IPS-18a (cell line): ENCODE measurements around the gene ZBTB42.

ENCODE experiments used
- H3K27ac ChIP-seq: one replicate; pipeline ENCODE4 v1.5.1; 2013; ENCODE audit warnings: low read length
- H3K27me3 ChIP-seq: one replicate; pipeline ENCODE4 v1.6.1; 2013; ENCODE audit warnings: mild to moderate bottlenecking, low read length; ENCODE audit not compliant: control insufficient read depth, insufficient read depth
- H3K36me3 ChIP-seq: one replicate; pipeline ENCODE4 v1.6.1; 2013; ENCODE audit warnings: low read depth, low read length; ENCODE audit not compliant: control insufficient read depth
- H3K4me1 ChIP-seq: one replicate; pipeline ENCODE4 v1.6.1; 2013; ENCODE audit warnings: low read depth, low read length; ENCODE audit not compliant: control insufficient read depth
- H3K4me3 ChIP-seq: one replicate; pipeline ENCODE4 v1.5.1; 2013; ENCODE audit warnings: low read length
- H3K9ac ChIP-seq: one replicate; pipeline ENCODE4 v1.6.1; 2013; ENCODE audit warnings: mild to moderate bottlenecking, low read length, moderate library complexity
- H3K9me3 ChIP-seq: one replicate; pipeline ENCODE4 v1.6.1; 2013; ENCODE audit warnings: low read depth, low read length; ENCODE audit not compliant: control insufficient read depth

The ZBTB42 gene

GRCh38 chr14:104794631-104794992 lies 6.3 kb upstream of the ZBTB42 start:
- Histone ChIP-seq H3K9me3 (no peaks in the 10 kb centered on the region), H3K9ac (peak overlapping the region; percentile 49), H3K4me1 (peaks cover 19% of the 10 kb centered on the region), H3K27ac (no peak overlapping the region), H3K27me3 (peaks cover 45% of the 10 kb centered on the region), H3K36me3 (peaks cover 10% of the 10 kb centered on the region), H3K4me3 (peak overlapping the region; percentile 72)

DNA sequence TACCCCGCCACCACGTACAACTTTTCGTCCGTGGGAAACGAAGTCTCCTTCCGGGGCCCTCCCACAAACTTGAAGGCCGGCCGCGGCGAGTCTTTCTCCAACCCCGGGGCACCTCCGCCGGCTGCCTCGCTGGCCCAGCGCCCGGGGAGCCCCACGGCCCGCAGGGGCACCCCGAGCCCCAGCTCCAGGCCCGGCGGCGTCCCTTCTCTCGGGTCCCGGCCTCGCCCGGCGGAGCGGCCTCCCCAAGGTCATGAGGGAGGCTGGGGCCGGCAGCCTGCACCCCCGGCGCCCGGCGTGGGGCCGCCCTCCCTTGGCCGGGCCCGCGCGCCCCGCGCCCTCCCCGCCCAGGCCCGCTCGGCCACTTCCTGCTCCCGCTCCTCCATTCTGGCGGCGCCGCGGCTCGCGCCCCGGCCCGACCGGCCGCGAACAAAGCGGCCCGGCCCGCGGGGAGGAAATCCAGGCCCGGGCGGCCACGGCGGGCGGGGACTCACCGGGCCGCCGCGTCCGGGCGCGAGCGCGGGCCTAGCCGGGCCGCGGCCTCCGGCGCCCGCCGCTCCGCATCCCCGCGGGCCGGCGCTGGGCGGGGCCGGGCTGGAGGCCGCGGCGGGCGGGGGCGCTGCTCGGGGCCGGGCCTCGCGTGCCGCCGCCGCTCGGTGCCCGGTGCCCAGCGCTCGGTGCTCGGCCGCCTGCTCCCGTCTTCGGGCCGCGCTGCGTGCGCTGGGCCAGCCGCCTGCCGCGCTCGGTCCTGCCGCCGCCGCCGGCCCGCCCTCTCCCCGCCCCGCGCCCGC lies 5.7 kb upstream of the ZBTB42 start, which contains the start of gene AKT1:
Gene AKT1, minus strand, starts transcription at position 756 of the 788 bp plus-strand sequence. CDS start 3,105 bp downstream, outside the sequence.
- H3K9ac ChIP-seq: peak within 1 kb of the TSS; percentile 49
- H3K9me3 ChIP-seq: no peaks in the 10 kb centered on the region
- H3K36me3 ChIP-seq: peaks cover 6% of the 10 kb centered on the region
- H3K4me1 ChIP-seq: peaks cover 19% of the 10 kb centered on the region
- H3K27me3 ChIP-seq: peaks cover 49% of the 10 kb centered on the region
- H3K27ac ChIP-seq: no peak within 1 kb of the TSS
- peak within 1 kb of the TSS; percentile 72 for H3K4me3 ChIP-seq

GRCh38 chr14:104795781-104796686 lies 4.9 kb upstream of the ZBTB42 start:
- H3K36me3 ChIP-seq: peaks cover 6% of the 10 kb centered on the region
- H3K4me3 ChIP-seq: peak overlapping the region; percentile 57
- H3K4me1 ChIP-seq: peaks cover 19% of the 10 kb centered on the region
- peaks cover 52% of the 10 kb centered on the region for H3K27me3 ChIP-seq
- H3K27ac ChIP-seq: no peak overlapping the region
- H3K9me3 ChIP-seq: no peaks in the 10 kb centered on the region
- H3K9ac ChIP-seq: no peak overlapping the region

- Histone ChIP-seq H3K27me3 (peaks cover 58% of the 10 kb centered on the region), H3K36me3 (peaks cover 1% of the 10 kb centered on the region), H3K4me1 (peaks cover 19% of the 10 kb centered on the region), H3K9ac (no peak overlapping the region), H3K27ac (no peak overlapping the region), H3K9me3 (no peaks in the 10 kb centered on the region), H3K4me3 (peak overlapping the region; percentile 57)
Measured at GRCh38 chr14:104796687-104797081, 4.2 kb upstream of the ZBTB42 start.

DNA sequence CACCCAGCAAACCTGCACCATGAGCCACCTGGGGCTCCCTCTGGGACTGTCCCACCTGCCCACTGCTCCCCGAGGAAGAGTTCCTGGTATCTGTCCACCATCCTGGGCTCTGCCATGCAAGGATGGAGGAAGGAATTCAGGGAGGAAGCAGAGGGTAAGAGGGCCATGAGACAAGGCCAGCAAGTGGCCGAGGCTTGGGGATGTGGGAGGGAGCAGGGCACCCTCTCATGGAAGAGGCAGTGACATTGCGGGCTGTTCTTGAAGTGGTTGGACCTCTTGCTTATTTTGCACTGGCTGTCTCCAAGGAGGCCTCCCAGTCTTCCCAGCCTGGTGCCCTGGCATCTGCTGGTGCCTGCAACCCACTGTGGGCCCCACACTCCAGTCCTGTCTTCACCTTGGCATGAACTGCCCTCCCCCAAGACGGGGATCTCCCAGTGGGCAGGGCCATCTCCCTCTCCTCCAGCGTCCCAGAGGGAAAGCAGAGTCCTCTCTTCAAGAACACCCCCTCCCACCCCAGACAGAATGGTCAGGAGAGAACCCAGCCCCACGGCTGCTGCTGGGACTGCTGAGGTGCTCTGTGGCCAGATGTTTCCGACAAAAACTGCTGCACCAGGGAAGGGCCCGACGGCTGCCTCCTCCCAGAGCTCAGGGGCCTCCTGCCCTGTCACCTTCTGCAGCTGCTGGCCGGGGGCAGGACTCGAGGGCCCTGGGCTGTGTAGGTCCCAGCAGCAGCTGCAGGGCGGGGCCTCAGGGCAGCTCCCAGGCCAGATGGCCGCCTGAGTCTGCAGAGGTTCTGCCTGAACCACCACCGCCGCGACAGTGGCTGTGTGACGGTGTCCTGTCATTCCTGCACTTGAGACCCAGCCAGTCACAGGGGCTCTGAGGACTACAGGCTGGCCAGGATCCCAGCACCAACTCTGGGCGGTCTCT lies 3.5 kb upstream of the ZBTB42 start:
- H3K27me3 ChIP-seq: peaks cover 65% of the 10 kb centered on the region
- no peak overlapping the region for H3K9ac ChIP-seq

DNA sequence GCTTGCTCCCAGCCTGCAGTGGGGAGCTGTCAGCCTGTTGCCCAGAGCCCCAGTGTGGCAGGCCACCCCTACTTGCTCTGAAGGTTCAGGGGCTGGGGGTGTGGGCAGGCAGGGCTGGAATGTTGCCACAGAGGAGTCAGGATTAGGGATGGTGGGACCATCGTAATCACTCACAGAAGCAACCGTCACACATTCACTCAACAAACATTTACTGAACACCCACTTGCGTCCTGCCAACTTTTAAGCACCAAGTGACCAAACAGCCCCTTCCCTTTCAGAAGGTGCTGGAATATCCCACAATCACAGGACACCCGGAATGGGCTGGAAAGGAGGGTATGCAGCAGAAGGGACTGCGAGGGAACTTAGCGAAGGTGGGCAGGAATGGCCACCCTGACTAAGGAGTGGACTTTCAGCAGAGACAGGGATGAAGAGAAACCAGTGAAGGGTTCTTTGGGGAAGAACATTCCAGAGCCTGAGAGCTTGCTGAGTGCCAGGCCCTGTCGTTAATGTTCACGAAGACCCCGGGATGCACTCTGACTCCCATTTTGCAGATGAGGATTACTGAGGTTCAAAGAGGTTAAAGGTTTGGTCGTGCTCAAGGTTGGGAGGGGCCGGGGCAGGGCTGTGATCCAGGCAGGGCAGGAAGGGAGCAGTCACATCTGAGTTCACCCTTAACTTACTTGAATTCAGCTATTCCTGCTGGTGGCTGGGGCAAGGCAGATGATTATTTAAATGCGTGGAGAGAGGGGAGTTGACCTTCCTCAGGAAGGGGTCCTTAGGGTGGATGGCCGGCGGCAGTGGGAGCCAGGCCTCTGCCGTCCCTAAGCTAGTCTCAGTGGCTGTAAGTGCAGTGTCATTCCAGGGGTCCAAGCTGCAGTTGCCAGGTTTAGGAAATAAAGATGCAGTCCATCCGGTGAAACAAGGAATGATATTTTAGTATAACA lies 2.3 kb upstream of the ZBTB42 start:
- Histone ChIP-seq H3K36me3 (no peaks in the 10 kb centered on the region), H3K9me3 (no peaks in the 10 kb centered on the region), H3K4me1 (peaks cover 16% of the 10 kb centered on the region), H3K27me3 (peaks cover 70% of the 10 kb centered on the region), H3K27ac (no peak overlapping the region), H3K4me3 (no peak overlapping the region), H3K9ac (no peak overlapping the region)

More for the DNA sequence above, 3.5 kb upstream of the ZBTB42 start:
- Histone ChIP-seq H3K27ac (no peak overlapping the region), H3K9me3 (no peaks in the 10 kb centered on the region), H3K4me1 (peaks cover 19% of the 10 kb centered on the region), H3K4me3 (no peak overlapping the region), H3K36me3 (no peaks in the 10 kb centered on the region)

- Histone ChIP-seq H3K27me3 (peaks cover 67% of the 10 kb centered on the region), H3K4me3 (peak overlapping the region; percentile 71), H3K9ac (peak overlapping the region; percentile 44), H3K9me3 (no peaks in the 10 kb centered on the region), H3K27ac (no peak overlapping the region), H3K4me1 (peaks cover 9% of the 10 kb centered on the region), H3K36me3 (no peaks in the 10 kb centered on the region)
Measured at GRCh38 chr14:104799244-104800014, 1.5 kb upstream of the ZBTB42 start.

DNA sequence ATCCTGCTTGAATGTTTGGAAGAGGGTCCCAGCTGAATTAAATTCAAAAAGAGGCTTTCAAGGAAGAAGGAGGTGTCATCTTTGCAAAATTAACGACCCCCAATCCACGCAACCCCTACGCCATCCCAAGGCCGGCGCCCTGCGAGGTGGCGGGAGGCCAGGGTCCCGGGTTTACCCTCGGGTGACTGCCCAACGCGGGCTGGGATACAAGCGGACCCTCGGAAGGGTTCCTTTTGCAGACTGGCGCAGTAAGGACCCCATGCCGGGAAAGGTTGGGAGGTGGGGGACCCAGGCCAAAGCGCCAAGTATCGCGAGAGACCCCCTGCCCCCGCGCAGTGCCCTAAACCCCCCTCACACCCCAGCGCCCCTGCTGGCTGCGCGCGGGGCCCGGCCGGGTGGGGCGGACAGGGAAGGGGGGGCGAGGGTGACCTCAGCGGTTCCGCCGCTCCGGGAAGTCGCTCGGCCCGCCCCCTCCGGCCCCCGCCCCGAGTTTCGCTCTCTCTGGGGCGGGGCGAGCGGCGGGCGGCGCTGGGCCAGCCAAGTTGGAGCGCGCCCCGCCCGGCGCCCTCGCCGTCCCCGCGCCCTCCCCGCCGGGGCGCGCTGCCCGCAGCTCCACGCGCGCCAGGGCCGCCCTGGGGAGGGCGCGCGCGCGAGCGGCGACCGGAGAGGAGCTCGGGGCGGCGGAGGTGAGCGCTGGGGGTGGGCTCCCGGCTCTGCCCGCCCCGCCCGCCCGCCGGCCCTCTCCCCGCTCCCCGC lies 708 bp upstream of the ZBTB42 start:
- H3K4me3 ChIP-seq: peak overlapping the region; percentile 71
- H3K9me3 ChIP-seq: no peaks in the 10 kb centered on the region
- peaks cover 64% of the 10 kb centered on the region for H3K27me3 ChIP-seq
- peaks cover 8% of the 10 kb centered on the region for H3K4me1 ChIP-seq
- no peak overlapping the region for H3K27ac ChIP-seq
- no peaks in the 10 kb centered on the region for H3K36me3 ChIP-seq
- H3K9ac ChIP-seq: peak overlapping the region; percentile 44

DNA sequence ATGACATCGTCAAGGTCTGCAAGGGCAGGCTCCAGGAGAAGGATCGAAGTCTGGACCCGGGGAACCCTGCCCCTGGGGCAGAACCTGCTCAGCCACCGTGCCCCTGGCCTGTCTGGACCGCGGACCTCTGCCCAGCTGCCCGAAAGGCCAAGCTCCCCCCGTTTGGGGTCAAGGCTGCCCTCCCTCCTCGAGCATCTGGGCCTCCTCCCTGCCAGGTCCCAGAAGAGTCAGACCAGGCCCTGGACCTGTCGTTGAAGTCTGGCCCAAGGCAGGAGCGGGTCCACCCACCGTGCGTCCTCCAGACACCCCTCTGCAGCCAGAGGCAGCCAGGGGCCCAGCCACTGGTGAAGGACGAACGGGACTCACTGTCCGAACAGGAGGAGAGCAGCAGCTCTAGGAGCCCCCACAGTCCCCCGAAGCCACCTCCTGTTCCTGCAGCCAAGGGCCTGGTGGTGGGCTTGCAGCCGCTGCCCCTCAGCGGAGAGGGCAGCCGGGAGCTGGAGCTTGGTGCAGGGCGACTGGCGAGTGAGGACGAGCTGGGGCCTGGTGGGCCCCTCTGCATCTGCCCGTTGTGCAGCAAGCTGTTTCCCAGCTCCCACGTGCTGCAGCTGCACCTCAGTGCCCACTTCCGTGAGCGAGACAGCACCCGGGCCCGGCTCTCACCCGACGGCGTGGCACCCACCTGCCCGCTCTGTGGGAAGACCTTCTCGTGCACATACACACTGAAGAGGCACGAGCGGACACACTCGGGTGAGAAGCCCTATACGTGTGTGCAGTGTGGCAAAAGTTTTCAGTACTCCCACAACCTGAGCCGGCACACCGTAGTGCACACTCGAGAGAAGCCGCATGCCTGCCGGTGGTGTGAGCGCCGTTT lies 856 bp downstream of the ZBTB42 start:
- no peaks in the 10 kb centered on the region for H3K9me3 ChIP-seq
- no peaks in the 10 kb centered on the region for H3K36me3 ChIP-seq
- H3K27me3 ChIP-seq: peaks cover 54% of the 10 kb centered on the region
- H3K4me3 ChIP-seq: peak overlapping the region; percentile 62
- H3K9ac ChIP-seq: no peak overlapping the region
- no peak overlapping the region for H3K27ac ChIP-seq
- no peaks in the 10 kb centered on the region for H3K4me1 ChIP-seq
